ENCODE results near the gene TSR1.

TSR1 gene

GRCh38 chr17:2336215-2336851 lies at the start of gene TSR1:
Gene TSR1, minus strand, starts transcription at chr17:2336457. Its CDS starts 30 bp downstream, at chr17:2336427.
- DNase-seq = peak; percentile 86

- no peak for DNase-seq
Observed at GRCh38 chr17:2385240-2386210, 49.3 kb upstream of the TSR1 start.

GRCh38 chr17:2384439-2385127 lies 48.3 kb upstream of the TSR1 start:
- DNase-seq = no peak

GRCh38 chr17:2383628-2384167 lies 47.4 kb upstream of the TSR1 start:
- DNase-seq = no peak

- DNase-seq = no peak
Observed at GRCh38 chr17:2380950-2381649, 44.8 kb upstream of the TSR1 start.

GRCh38 chr17:2380226-2380922 lies 44.1 kb upstream of the TSR1 start:
- no peak for DNase-seq

- DNase-seq = no peak
Observed at GRCh38 chr17:2379489-2380225, 43.4 kb upstream of the TSR1 start.

GRCh38 chr17:2378905-2379304 lies 42.6 kb upstream of the TSR1 start:
- DNase-seq = no peak

- no peak for DNase-seq
Observed at GRCh38 chr17:2377659-2378058, 41.4 kb upstream of the TSR1 start.

GRCh38 chr17:2376107-2376506 lies 39.9 kb upstream of the TSR1 start:
- DNase-seq = no peak

GRCh38 chr17:2375406-2375805 lies 39.1 kb upstream of the TSR1 start:
- no peak for DNase-seq

GRCh38 chr17:2374549-2375285 lies 38.5 kb upstream of the TSR1 start:
- DNase-seq = no peak

- DNase-seq = no peak
Observed at GRCh38 chr17:2373179-2373578, 36.9 kb upstream of the TSR1 start.

- no peak for DNase-seq
Observed at GRCh38 chr17:2372681-2373080, 36.4 kb upstream of the TSR1 start.

GRCh38 chr17:2372180-2372579 lies 35.9 kb upstream of the TSR1 start:
- DNase-seq = no peak

GRCh38 chr17:2371183-2372130 lies 35.2 kb upstream of the TSR1 start:
- DNase-seq = no peak

- DNase-seq = no peak
Observed at GRCh38 chr17:2370211-2370589, 33.9 kb upstream of the TSR1 start.

GRCh38 chr17:2369551-2370210 lies 33.4 kb upstream of the TSR1 start:
- DNase-seq = no peak

GRCh38 chr17:2369039-2369438 lies 32.8 kb upstream of the TSR1 start:
- no peak for DNase-seq

Measured in CD4-positive, alpha-beta T cell treated with Interleukin-12 subunit alpha and Interleukin-12 subunit beta, for 1 hour (primary cell).